CD14-positive monocyte (primary cell): ENCODE results near the gene NEK4. TPM values are rescaled to one million over a fixed set of nuclear protein-coding genes. Genes with fewer than 3 reads are reported as not detected.

Experiments
- DNase-seq, 3 donors: peaks; one replicate each; pipeline ENCODE4 v3.0.0-alpha.2; 2011 to 2022
- H2AFZ ChIP-seq: 2 replicates; pipeline ENCODE4 v1.6.0; 2012; ENCODE audit warnings: mild to moderate bottlenecking, low read depth, low read length, inconsistent platforms; ENCODE audit not compliant: insufficient read depth, poor library complexity, severe bottlenecking
- H3K27ac ChIP-seq, 2 donors: 1 replicate in 1 of 2; 2 replicates in 1 of 2; pipeline ENCODE4 v1.5.1; 2012 to 2013; ENCODE audit warnings: low read length in 2 of 2, control low read depth in 1 of 2, inconsistent platforms in 1 of 2, low read depth in 1 of 2, mild to moderate bottlenecking in 1 of 2
- H3K27me3 ChIP-seq, 2 donors: one replicate each; pipeline versions ENCODE4 v1.6.0 to v1.6.1; 2011 to 2013; ENCODE audit warnings: low read length in 2 of 2; ENCODE audit not compliant: control insufficient read depth in 2 of 2, insufficient read depth in 2 of 2
- H3K36me3 ChIP-seq, 2 donors: replicated peaks in 1 of 2; 1 replicate in 1 of 2; 2 replicates in 1 of 2; pipeline versions ENCODE4 v1.5.1 to v1.6.1; 2012 to 2013; ENCODE audit warnings: low read length in 2 of 2, control low read depth in 1 of 2, inconsistent platforms in 1 of 2, mild to moderate bottlenecking in 1 of 2; ENCODE audit not compliant: insufficient read depth in 2 of 2, control insufficient read depth in 1 of 2
- H3K4me1 ChIP-seq, 2 donors: 1 replicate in 1 of 2; 2 replicates in 1 of 2; pipeline versions ENCODE4 v1.5.1 to v1.6.1; 2012 to 2013; ENCODE audit warnings: low read length in 2 of 2, control low read depth in 1 of 2, inconsistent platforms in 1 of 2, mild to moderate bottlenecking in 1 of 2, moderate library complexity in 1 of 2; ENCODE audit not compliant: insufficient read depth in 2 of 2, control insufficient read depth in 1 of 2
- H3K4me2 ChIP-seq: replicated peaks from 2 replicates; pipeline ENCODE3; 2012; ENCODE audit warnings: low read length, moderate library complexity, mild to moderate bottlenecking; ENCODE audit not compliant: poor library complexity, severe bottlenecking; ENCODE audit errors: extremely low read depth
- H3K4me3 ChIP-seq, 3 experiments: fragments of 200-600 bp in 1 of 3; sonication (generic) in 1 of 3; replicated peaks in 1 of 3; 1 replicate in 2 of 3; 2 replicates in 1 of 3; pipeline ENCODE4 v1.5.1; 2011 to 2013; ENCODE audit warnings: low read length in 3 of 3, mild to moderate bottlenecking in 3 of 3, control low read depth in 2 of 3, low read depth in 2 of 3, inconsistent platforms in 1 of 3, moderate library complexity in 1 of 3
- H3K79me2 ChIP-seq: 2 replicates; pipeline ENCODE4 v1.6.0; 2012; ENCODE audit warnings: mild to moderate bottlenecking, control low read depth, inconsistent platforms, low read length, moderate library complexity; ENCODE audit not compliant: insufficient read depth
- H3K9ac ChIP-seq: 2 replicates; pipeline ENCODE4 v1.6.0; 2017; ENCODE audit warnings: low read length, mild to moderate bottlenecking; ENCODE audit not compliant: insufficient read depth, poor library complexity, severe bottlenecking
- H3K9me3 ChIP-seq, 2 donors: replicated peaks in 1 of 2; 1 replicate in 1 of 2; 2 replicates in 1 of 2; pipeline versions ENCODE4 v1.5.1 to v1.6.1; 2012 to 2013; ENCODE audit warnings: low read length in 2 of 2, control low read depth in 1 of 2; ENCODE audit not compliant: control insufficient read depth in 1 of 2, insufficient read depth in 1 of 2
- H4K20me1 ChIP-seq: 2 replicates; pipeline ENCODE4 v1.6.0; 2012; ENCODE audit warnings: mild to moderate bottlenecking, low read length, control low read depth, moderate library complexity; ENCODE audit not compliant: insufficient read depth
- H3K27ac Mint-ChIP-seq, 7 donors: one replicate each; pipeline ENCODE4 v1.8.0; 2020; ENCODE audit warnings: mild to moderate bottlenecking in 7 of 7, mixed read lengths in 7 of 7, moderate library complexity in 6 of 7, inconsistent platforms in 2 of 7
- H3K27me3 Mint-ChIP-seq, 3 donors: one replicate each; pipeline ENCODE4 v1.8.0; 2021 to 2022; ENCODE audit warnings: low read depth in 3 of 3, mild to moderate bottlenecking in 3 of 3, mixed read lengths in 3 of 3, moderate library complexity in 3 of 3, inconsistent platforms in 1 of 3
- H3K36me3 Mint-ChIP-seq, 2 donors: one replicate each; pipeline ENCODE4 v1.8.0; 2020; ENCODE audit warnings: mixed read lengths in 2 of 2, inconsistent platforms in 1 of 2, mild to moderate bottlenecking in 1 of 2
- H3K4me1 Mint-ChIP-seq: one replicate; pipeline ENCODE4 v1.8.0; 2020; ENCODE audit warnings: mild to moderate bottlenecking, mixed read lengths
- H3K4me3 Mint-ChIP-seq, 2 donors: one replicate each; pipeline ENCODE4 v1.8.0; 2020; ENCODE audit warnings: mild to moderate bottlenecking in 2 of 2, mixed read lengths in 2 of 2, moderate library complexity in 1 of 2
- H3K9me3 Mint-ChIP-seq, 7 donors: one replicate each; pipeline ENCODE4 v1.8.0; 2020 to 2022; ENCODE audit warnings: mixed read lengths in 7 of 7, mild to moderate bottlenecking in 6 of 7, moderate library complexity in 6 of 7, inconsistent platforms in 2 of 7
- WGBS: methylation state at CpG from one replicate; pipeline ENCODE4 v1.1.5; 2013; ENCODE audit warnings: missing lambda C conversion rate; ENCODE audit not compliant: insufficient coverage; 5-methylcytosine and 5-hydroxymethylcytosine counted together
- intact Hi-C, 2 donors: fragments of 100-400 bp; cut with micrococcal nuclease; formaldehyde crosslinking; loops; one replicate each; pipeline versions ENCODE4 v1.15.0 to v1.15.1; 2023
- polyA plus RNA-seq, 3 donors: library from polyadenylated mRNA; depleted of rRNA in 1 of 3; unstranded in 2 of 3; stranded (reverse) in 1 of 3; fragments of 300-500 nt in 2 of 3; fragments of >200 nt in 1 of 3; fragmentation: Illumina TruSeq in 2 of 3; gene quantifications; 1 replicate in 2 of 3; 2 replicates in 1 of 3; pipeline ENCODE4 v1.2.3, GENCODE V29; 2012 to 2021
- TF ChIP-seq, protein P1 (sequence below): fragments of 200-600 bp; IDR thresholded peaks from one replicate; pipeline ENCODE4 v1.8.0; 2022; ENCODE audit warnings: antibody characterized with exemption, mild to moderate bottlenecking

NEK4 gene
- polyA plus RNA-seq, 3 donors = 13.7 to 17.5 (median 17.4) TPM

- H3K4me3 Mint-ChIP-seq = peak overlapping the region; percentile 85 to 93
- H3K9me3 ChIP-seq = no peaks in the 10 kb centered on the region
- peaks cover 4% of the 10 kb centered on the region for H4K20me1 ChIP-seq
- TF ChIP-seq, protein P1, sequence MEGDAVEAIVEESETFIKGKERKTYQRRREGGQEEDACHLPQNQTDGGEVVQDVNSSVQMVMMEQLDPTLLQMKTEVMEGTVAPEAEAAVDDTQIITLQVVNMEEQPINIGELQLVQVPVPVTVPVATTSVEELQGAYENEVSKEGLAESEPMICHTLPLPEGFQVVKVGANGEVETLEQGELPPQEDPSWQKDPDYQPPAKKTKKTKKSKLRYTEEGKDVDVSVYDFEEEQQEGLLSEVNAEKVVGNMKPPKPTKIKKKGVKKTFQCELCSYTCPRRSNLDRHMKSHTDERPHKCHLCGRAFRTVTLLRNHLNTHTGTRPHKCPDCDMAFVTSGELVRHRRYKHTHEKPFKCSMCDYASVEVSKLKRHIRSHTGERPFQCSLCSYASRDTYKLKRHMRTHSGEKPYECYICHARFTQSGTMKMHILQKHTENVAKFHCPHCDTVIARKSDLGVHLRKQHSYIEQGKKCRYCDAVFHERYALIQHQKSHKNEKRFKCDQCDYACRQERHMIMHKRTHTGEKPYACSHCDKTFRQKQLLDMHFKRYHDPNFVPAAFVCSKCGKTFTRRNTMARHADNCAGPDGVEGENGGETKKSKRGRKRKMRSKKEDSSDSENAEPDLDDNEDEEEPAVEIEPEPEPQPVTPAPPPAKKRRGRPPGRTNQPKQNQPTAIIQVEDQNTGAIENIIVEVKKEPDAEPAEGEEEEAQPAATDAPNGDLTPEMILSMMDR = no peak
- peak overlapping the region; percentile 81 to 97 (median 93) for H3K27ac Mint-ChIP-seq
- WGBS = 34% methylated on average over 10 of the region's 13 CpGs
- H3K27me3 Mint-ChIP-seq = peaks cover 0 to 2% (median 0%) of the 10 kb centered on the region in 3 donors
- H3K27me3 ChIP-seq = no peaks in the 10 kb centered on the region
- H3K4me1 Mint-ChIP-seq = peaks cover 24% of the 10 kb centered on the region
- peak overlapping the region; percentile 91 for H2AFZ ChIP-seq
- H3K79me2 ChIP-seq = peaks cover 32% of the 10 kb centered on the region
- peaks cover 25 to 28% of the 10 kb centered on the region in 2 donors for H3K4me1 ChIP-seq
- peaks cover 21 to 36% of the 10 kb centered on the region in 2 donors for H3K36me3 ChIP-seq
- peak overlapping the region; percentile 60 to 85 (median 67) for H3K4me3 ChIP-seq
- peaks cover 30 to 45% of the 10 kb centered on the region in 2 donors for H3K36me3 Mint-ChIP-seq
- no peak for DNase-seq
- peak overlapping the region; percentile 90 for H3K4me2 ChIP-seq
- intact Hi-C loops = no loop called here
- peaks cover 0 to 2% (median 0%) of the 10 kb centered on the region in 7 donors for H3K9me3 Mint-ChIP-seq
- peak overlapping the region; percentile 92 for H3K9ac ChIP-seq
- peak overlapping the region in 1 of 2 donors; percentile 86 for H3K27ac ChIP-seq
Observed at GRCh38 chr3:52769786-52770455, 819 bp downstream of the NEK4 start.

DNA sequence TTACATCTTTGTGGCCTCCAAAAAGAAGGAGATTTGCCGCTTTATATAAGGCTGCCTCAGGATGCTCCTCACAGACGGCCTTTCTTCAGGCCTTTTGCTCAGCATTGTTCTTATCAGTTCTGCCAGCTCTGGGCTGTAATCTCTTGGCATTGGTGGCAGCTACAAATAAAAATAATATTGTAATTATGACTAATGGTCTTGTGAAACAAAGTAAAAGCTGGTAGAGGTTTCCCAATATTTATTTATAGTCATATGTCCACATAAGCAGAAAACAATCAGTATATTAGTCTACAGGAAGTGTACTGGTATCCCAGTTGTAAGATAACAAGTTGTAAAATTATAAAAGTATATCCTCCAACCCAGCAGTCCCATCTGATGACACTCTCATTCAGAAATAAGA is 7.3 kb downstream of the NEK4 start:
- H3K4me1 ChIP-seq = peaks cover 28 to 31% of the 10 kb centered on the region in 2 donors
- intact Hi-C loops = no loop called here
- H3K9ac ChIP-seq = peak overlapping the region; percentile 54
- Mint-ChIP-seq H3K27me3 (no peaks in the 10 kb centered on the region), H3K4me1 (peaks cover 29% of the 10 kb centered on the region), H3K36me3 (peaks cover 53 to 84% of the 10 kb centered on the region in 2 donors), H3K9me3 (peaks cover 0 to 2% (median 0%) of the 10 kb centered on the region in 7 donors), H3K4me3 (peak overlapping the region; percentile 62 to 76), H3K27ac (peak overlapping the region; percentile 91 to 98 (median 97))
- no peaks in the 10 kb centered on the region for H4K20me1 ChIP-seq
- peak; percentile 36 to 79 (median 58) for DNase-seq
- TF ChIP-seq, protein P1 = no peak
- H3K79me2 ChIP-seq = peaks cover 17% of the 10 kb centered on the region
- H3K27me3 ChIP-seq = no peaks in the 10 kb centered on the region
- H3K27ac ChIP-seq = peak overlapping the region; percentile 75 to 92
- 100% methylated on average over 1 of the region's 2 CpGs for WGBS
- peak overlapping the region in 2 of 3 experiments; percentile 11 to 64 for H3K4me3 ChIP-seq
- H3K36me3 ChIP-seq = peaks cover 44 to 80% of the 10 kb centered on the region in 2 donors
- peak overlapping the region; percentile 67 for H3K4me2 ChIP-seq
- H2AFZ ChIP-seq = no peak overlapping the region
- no peaks in the 10 kb centered on the region for H3K9me3 ChIP-seq
